Duodenal mucosa (tissue), 2 donors: ENCODE results near the gene NGDN.

Experiments
- H3K27ac ChIP-seq: one replicate; pipeline ENCODE4 v1.7.0; 2013; ENCODE audit warnings: low read depth, low read length
- H3K27me3 ChIP-seq, 2 donors: one replicate each; pipeline ENCODE4 v1.7.0; 2013; ENCODE audit warnings: low read length in 2 of 2, control low read depth in 1 of 2; ENCODE audit not compliant: insufficient read depth in 2 of 2, control insufficient read depth in 1 of 2
- H3K36me3 ChIP-seq, 2 donors: one replicate each; pipeline ENCODE4 v1.7.0; 2013; ENCODE audit warnings: low read length in 2 of 2, control low read depth in 1 of 2; ENCODE audit not compliant: insufficient read depth in 2 of 2, control insufficient read depth in 1 of 2
- H3K4me1 ChIP-seq, 2 donors: one replicate each; pipeline ENCODE4 v1.7.0; 2013; ENCODE audit warnings: low read length in 2 of 2, control low read depth in 1 of 2; ENCODE audit not compliant: insufficient read depth in 2 of 2, control insufficient read depth in 1 of 2
- H3K4me3 ChIP-seq, 2 donors: one replicate each; pipeline ENCODE4 v1.7.0; 2013; ENCODE audit warnings: low read length in 2 of 2, low read depth in 1 of 2
- H3K9ac ChIP-seq, 2 donors: one replicate each; pipeline ENCODE4 v1.7.0; 2013; ENCODE audit warnings: low read length in 2 of 2, low read depth in 1 of 2
- H3K9me3 ChIP-seq, 2 donors: one replicate each; pipeline ENCODE4 v1.7.0; 2013; ENCODE audit warnings: low read length in 2 of 2, control low read depth in 1 of 2; ENCODE audit not compliant: control insufficient read depth in 1 of 2

NGDN gene

DNA sequence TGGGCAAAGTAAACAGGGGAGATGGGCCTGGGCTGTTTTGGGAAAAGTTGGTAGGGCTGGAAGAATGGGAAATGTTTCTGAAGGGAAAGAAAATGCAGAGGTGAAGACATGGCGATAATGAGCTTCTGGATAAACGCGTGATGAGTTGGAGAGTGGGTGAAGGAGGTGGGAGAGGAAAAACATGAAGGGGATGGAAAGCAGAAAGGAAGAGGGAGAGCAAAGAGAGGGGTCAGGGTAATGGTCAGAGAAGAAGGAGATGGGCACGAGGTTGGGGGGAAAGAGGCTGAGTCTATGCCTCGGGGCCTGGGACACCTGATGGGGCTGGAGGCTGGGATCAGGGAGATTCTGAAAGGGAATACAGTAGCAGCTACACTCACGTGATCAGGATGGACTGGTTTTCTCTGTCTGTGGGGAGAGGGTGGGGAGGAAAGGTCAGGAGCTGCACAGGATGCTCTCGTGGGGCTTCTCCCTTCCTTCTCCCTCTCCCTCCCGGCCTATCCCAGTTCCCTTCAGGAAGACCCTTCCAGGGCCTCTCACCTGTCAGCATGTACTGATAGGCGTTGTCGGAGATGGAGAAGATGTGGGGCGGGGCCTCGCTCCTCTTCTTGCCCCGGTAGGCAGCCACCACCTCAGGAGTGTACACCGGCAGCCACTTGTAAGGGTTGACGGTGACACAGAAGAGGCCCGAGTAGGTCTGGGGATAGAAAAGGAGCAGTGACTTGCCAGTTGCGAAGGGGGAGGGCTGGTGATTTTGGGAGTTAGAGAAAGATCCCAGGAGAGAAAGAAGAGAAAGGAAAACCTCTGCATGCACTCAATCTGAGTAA lies 37.2 kb upstream of the NGDN start:
- H3K27ac ChIP-seq, result no peak overlapping the region
- H3K36me3 ChIP-seq, result no peaks in the 10 kb centered on the region
- no peaks in the 10 kb centered on the region for H3K4me1 ChIP-seq
- H3K9me3 ChIP-seq, result no peaks in the 10 kb centered on the region
- no peak overlapping the region for H3K4me3 ChIP-seq
- no peaks in the 10 kb centered on the region for H3K27me3 ChIP-seq
- H3K9ac ChIP-seq, result no peak overlapping the region

GRCh38 chr14:23432946-23433345 lies 36.6 kb upstream of the NGDN start:
- Histone ChIP-seq H3K36me3 (no peaks in the 10 kb centered on the region), H3K9ac (no peak overlapping the region), H3K27me3 (no peaks in the 10 kb centered on the region), H3K4me1 (no peaks in the 10 kb centered on the region), H3K9me3 (no peaks in the 10 kb centered on the region), H3K4me3 (no peak overlapping the region), H3K27ac (no peak overlapping the region)

DNA sequence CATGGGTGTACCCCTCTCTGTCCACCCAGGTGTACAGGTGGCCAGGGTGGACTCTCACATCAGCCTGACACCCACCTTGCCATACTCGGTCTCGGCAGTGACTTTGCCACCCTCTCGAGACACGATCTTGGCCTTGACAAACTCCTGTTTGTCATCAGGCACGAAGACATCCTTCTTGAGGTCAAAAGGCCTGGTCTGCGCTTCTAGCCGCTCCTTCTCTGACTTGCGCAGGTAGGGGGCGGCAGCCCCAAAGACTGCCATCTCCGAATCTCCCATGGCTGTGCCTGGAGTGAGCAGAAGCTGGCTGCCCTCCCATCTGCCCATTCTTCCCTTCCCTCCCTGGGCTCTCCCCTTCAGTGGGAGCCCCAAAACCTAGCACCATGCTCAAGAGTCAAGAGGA lies 36.0 kb upstream of the NGDN start:
- Histone ChIP-seq H3K36me3 (no peaks in the 10 kb centered on the region), H3K4me3 (no peak overlapping the region), H3K4me1 (no peaks in the 10 kb centered on the region), H3K27ac (no peak overlapping the region), H3K9me3 (no peaks in the 10 kb centered on the region), H3K9ac (no peak overlapping the region), H3K27me3 (no peaks in the 10 kb centered on the region)

DNA sequence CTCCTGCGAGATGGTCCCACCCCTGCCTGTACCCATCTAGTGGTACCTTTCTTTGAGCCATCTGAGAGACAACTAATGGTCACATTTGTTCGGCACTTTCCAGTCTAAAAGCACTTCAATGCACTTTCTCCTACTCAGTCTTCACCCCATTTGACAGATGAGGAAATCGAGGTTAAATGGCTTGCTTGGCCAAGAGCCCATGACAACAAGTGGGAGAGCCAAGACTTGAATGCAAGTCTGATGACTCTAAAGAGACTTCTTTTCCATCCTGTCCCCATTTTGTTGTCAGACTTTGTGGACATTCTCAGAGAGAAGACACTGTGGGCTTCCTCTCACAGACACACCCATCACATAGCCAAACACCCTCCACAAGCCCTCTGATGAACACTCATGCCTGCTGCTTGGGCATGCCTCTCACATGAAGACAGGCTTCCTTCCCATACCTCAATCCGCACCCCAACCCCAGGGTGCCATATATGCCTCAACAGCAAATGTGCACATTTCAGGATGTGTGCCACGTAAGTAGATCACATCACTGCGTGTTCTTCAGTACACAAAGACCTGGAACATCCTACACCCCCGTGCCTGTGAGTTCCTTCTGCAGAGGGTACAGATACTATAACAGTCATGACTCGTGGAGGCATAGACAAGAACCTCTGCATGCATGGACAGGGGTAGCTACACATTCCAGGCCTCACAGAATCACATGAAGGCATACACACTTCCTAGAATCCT lies 34.8 kb upstream of the NGDN start:
- H3K9me3 ChIP-seq, result no peaks in the 10 kb centered on the region
- H3K9ac ChIP-seq, result no peak overlapping the region
- H3K36me3 ChIP-seq, result no peaks in the 10 kb centered on the region
- H3K27ac ChIP-seq, result no peak overlapping the region
- H3K27me3 ChIP-seq, result no peaks in the 10 kb centered on the region
- H3K4me1 ChIP-seq, result no peaks in the 10 kb centered on the region
- no peak overlapping the region for H3K4me3 ChIP-seq

GRCh38 chr14:23435543-23436326 lies 33.8 kb upstream of the NGDN start, which contains the start of gene MYH7:
Gene MYH7, minus strand, starts transcription at chr14:23435660. Its CDS starts 1,928 bp downstream, at chr14:23433732.
- H3K4me1 ChIP-seq, result no peaks in the 10 kb centered on the region
- H3K9ac ChIP-seq, result no peak within 1 kb of the TSS
- H3K36me3 ChIP-seq, result no peaks in the 10 kb centered on the region
- H3K27me3 ChIP-seq, result no peaks in the 10 kb centered on the region
- H3K9me3 ChIP-seq, result no peaks in the 10 kb centered on the region
- no peak within 1 kb of the TSS for H3K4me3 ChIP-seq
- H3K27ac ChIP-seq, result no peak within 1 kb of the TSS

- Histone ChIP-seq H3K27me3 (no peaks in the 10 kb centered on the region), H3K4me1 (no peaks in the 10 kb centered on the region), H3K9ac (no peak overlapping the region), H3K27ac (no peak overlapping the region), H3K4me3 (no peak overlapping the region), H3K36me3 (no peaks in the 10 kb centered on the region), H3K9me3 (no peaks in the 10 kb centered on the region)
These were observed 33.0 kb upstream of the NGDN start for GRCh38 chr14:23436327-23437132.

- H3K9ac ChIP-seq, result no peak overlapping the region
- no peaks in the 10 kb centered on the region for H3K27me3 ChIP-seq
- H3K9me3 ChIP-seq, result no peaks in the 10 kb centered on the region
- H3K4me3 ChIP-seq, result no peak overlapping the region
- H3K36me3 ChIP-seq, result no peaks in the 10 kb centered on the region
- no peak overlapping the region for H3K27ac ChIP-seq
- no peaks in the 10 kb centered on the region for H3K4me1 ChIP-seq
These were observed 32.1 kb upstream of the NGDN start for GRCh38 chr14:23437133-23438100.

DNA sequence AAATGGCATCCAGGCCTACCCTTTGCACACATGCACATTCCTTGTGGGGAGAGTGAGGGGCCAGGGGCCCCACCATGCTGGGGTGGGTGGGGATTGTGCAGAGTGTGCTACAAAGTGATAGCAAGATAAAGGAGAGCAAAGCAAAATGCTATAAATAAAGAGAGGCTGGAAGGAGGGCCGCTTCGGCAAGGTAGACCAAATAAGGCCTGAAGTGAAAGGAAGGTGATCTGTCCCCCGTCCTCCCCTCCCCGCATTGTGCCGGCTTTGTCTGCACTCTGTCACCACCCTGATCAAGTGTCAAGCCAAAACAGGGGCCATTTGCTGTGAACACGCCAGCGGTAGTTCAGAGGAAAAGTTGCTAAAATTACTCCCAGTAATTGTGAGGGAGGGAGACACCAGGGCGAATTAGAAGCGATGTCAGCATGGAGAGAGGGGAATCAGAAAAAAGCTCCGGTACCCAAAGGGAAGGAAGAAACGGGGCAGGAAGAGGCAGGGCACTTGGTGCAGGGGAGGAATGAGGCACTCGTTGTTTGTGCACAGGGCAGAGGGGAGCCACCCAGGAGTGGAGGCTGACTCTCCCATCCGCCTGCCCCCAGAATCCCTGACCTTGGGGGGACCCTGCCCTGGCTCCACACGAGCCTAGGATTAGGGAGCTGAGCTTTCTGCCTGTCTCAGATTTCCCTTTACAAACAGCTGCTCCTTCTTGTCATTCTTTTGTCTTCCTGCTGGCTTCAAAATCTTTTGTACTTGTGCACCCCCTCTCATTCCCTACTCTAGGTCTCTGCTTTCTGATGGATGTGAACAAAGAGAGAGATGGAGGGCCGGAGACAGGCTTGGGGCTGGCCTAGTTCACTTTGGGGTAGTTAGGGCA lies 31.2 kb upstream of the NGDN start:
- Histone ChIP-seq H3K27me3 (no peaks in the 10 kb centered on the region), H3K9ac (no peak overlapping the region), H3K4me3 (no peak overlapping the region), H3K4me1 (no peaks in the 10 kb centered on the region), H3K9me3 (no peaks in the 10 kb centered on the region), H3K27ac (no peak overlapping the region), H3K36me3 (no peaks in the 10 kb centered on the region)
